ENCODE data around the gene MTHFSD.

MTHFSD gene

GRCh38 chr16:86508028-86508946, 46.7 kb downstream of the MTHFSD start:
- no peak for DNase-seq
- no peak overlapping the region; the same call in 1 of the 2 replicates for H3K4me3 ChIP-seq (ENCODE audit: low read depth, low read length)
- H3K36me3 ChIP-seq, result no peaks in the 10 kb centered on the region
- TF ChIP-seq CTCF (IDR thresholded peaks at IDR 0.05; ENCODE audit: low read depth, low read length), result no peak
- no peaks in the 10 kb centered on the region for H3K9me3 ChIP-seq (ENCODE audit: severe bottlenecking)
- H3K27me3 ChIP-seq (ENCODE audit: insufficient read depth, low read depth, severe bottlenecking), result peaks cover 85% of the 10 kb centered on the region
- no peak overlapping the region for H3K27ac ChIP-seq

DNA sequence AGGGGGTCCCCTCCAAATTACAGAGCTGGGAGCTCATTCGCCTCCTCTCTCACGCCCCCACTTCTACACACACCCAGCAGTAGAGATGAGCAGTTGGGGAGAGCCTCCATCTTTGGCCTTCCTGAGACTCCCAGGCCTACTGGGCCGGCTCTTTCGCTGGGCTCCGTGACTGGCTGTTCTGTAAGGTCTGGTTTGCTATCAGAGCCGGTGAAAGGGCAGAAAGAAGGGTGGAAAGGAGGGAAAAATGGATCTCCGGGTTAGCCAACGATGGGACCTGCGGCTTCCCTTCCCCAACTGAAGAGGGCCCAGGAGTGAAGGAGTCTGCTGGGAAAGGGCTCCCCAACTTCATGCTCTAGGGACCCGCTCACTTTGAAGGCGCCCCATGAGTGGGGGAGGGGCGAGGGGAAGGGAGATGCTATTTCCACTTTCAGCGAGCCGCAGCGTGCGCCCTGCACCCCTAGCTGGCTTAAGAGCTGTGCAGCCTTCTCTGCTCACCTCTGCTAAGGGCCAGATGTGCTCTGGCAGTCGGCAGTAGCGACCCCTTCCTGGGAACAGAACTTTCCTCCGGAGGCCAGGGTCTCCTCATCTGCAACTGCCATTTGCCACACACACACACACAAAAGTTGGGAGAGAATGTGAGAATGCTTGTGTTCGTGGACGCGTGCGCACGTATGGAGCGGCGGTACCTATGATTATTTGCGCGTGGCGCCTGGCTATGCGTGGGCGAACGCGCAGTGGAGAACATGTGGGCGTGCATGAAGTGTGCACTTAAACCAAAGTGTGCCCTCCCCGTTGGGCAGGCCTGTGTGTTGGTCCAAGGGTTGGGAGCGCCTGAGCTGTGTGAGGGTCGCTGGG, 47.6 kb downstream of the MTHFSD start:
- Histone ChIP-seq H3K27me3 (ENCODE audit: insufficient read depth, low read depth, severe bottlenecking) (peaks cover 89% of the 10 kb centered on the region), H3K36me3 (no peaks in the 10 kb centered on the region), H3K27ac (no peak overlapping the region), H3K4me3 (ENCODE audit: low read depth, low read length) (no peak overlapping the region), H3K9me3 (ENCODE audit: severe bottlenecking) (no peaks in the 10 kb centered on the region)
- no peak for TF ChIP-seq CTCF (IDR thresholded peaks at IDR 0.05; ENCODE audit: low read depth, low read length)
- no peak for DNase-seq

DNA sequence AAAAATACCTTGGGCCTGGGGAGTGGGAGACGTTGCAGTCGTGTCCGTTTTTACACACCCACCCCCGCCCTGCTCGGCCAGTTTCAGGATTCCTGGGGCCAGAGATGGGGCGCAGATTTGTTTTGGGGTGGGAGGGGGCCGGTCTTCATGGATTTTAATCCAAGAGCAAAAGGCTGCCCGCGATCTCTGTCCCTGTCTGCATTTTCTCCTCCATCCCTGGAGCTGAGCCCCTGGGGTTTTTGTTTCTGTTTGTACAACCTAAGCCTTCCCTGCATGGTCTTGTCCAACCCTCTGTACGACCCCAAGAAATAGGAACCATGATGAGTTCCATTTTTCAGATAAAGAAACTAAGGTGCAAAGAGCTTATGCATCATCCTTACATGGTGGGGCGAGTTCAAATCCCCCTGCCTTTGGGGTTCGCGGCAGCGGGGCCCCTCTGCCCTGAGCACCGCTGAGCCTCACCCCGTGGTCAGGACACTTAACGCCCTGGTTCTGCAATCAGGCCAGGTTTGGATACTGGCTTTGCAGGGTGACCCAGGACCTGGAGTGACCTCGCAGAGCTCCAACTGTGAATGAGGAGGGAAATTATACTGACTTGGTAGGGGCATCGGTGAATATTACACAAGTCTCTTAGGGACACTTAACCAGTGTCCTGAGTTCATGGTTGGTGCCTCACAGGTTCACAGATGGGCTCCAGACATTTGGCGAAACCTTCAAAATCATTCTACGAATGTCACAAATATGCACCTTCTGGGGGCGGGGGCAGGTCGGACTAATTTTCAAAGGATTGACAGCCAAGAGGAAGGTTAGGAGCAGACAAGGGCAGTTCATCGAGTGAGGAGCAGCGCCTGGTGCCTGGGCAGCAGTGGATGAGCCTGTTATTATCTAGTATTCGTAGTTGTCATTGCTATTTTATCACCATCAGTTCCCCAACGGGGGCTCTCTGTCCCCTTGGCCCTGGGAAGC, 48.9 kb downstream of the MTHFSD start:
- DNase-seq, result no peak
- no peak for TF ChIP-seq CTCF (IDR thresholded peaks at IDR 0.05; ENCODE audit: low read depth, low read length)
- no peaks in the 10 kb centered on the region for H3K9me3 ChIP-seq (ENCODE audit: severe bottlenecking)
- H3K27me3 ChIP-seq (ENCODE audit: insufficient read depth, low read depth, severe bottlenecking), result peaks cover 90% of the 10 kb centered on the region
- H3K4me3 ChIP-seq (ENCODE audit: low read depth, low read length), result no peak overlapping the region
- no peak overlapping the region for H3K27ac ChIP-seq
- H3K36me3 ChIP-seq, result no peaks in the 10 kb centered on the region

GRCh38 chr16:86505185-86505898, 49.7 kb downstream of the MTHFSD start:
- DNase-seq, result no peak

More at GRCh38 chr16:86505185-86505898, 49.7 kb downstream of the MTHFSD start:
- no peak for TF ChIP-seq CTCF (IDR thresholded peaks at IDR 0.05; ENCODE audit: low read depth, low read length)
- H3K9me3 ChIP-seq (ENCODE audit: severe bottlenecking), result no peaks in the 10 kb centered on the region
- no peak overlapping the region for H3K4me3 ChIP-seq (ENCODE audit: low read depth, low read length)
- H3K27ac ChIP-seq, result no peak overlapping the region
- H3K36me3 ChIP-seq, result no peaks in the 10 kb centered on the region
- H3K27me3 ChIP-seq (ENCODE audit: insufficient read depth, low read depth, severe bottlenecking), result peaks cover 92% of the 10 kb centered on the region

Measured in WERI-Rb-1 (cell line).